Endothelial cell of umbilical vein (primary cell): Measurements from ENCODE around the gene SPEM1. TPM values are rescaled to one million over a fixed set of nuclear protein-coding genes. Genes with fewer than 3 reads are reported as not detected.

Experiments used
- BruUV-seq: library from RNA; stranded (reverse); fragments of 400-500 nt; replicated peaks from 2 replicates; lab custom pipeline; 2021; lab: Mats Ljungman, UMichigan
- CTCF ChIA-PET: fragments of 300-600, 350-600 bp; sonication (Branson Sonifier 250); formaldehyde crosslinking; loops from one replicate; lab custom pipeline; 2021; ENCODE audit warnings: antibody characterized with exemption, inconsistent platforms; lab: Charles Lee
- POLR2A ChIA-PET: fragments of 300-600, 350-600 bp; sonication (Branson Sonifier 250); formaldehyde crosslinking; loops from one replicate; lab custom pipeline; 2021; ENCODE audit warnings: antibody characterized with exemption, inconsistent platforms; lab: Charles Lee
- DNase-seq: peaks from one replicate; pipeline ENCODE4 v3.0.0-alpha.2; 2011; ENCODE audit warnings: low read depth, low spot score
- FAIRE-seq: peaks from 2 replicates; lab custom pipeline; 2011; peaks lifted over from hg19 to GRCh38; lab: Jason Lieb, UNC
- H2AFZ ChIP-seq: 2 replicates; pipeline ENCODE4 v1.6.0; 2012; ENCODE audit warnings: low read depth, low read length, control low read depth, inconsistent platforms
- H3K27ac ChIP-seq: 2 replicates; pipeline ENCODE4 v1.5.1; 2011; ENCODE audit warnings: low read depth, mild to moderate bottlenecking, control low read depth, low read length, moderate library complexity; ENCODE audit not compliant: insufficient read depth
- H3K27me3 ChIP-seq, 2 experiments: 2 replicates each; pipeline versions ENCODE4 v1.6.0 to v1.6.1; 2011; ENCODE audit warnings: low read length in 2 of 2, mixed read lengths in 1 of 2; ENCODE audit not compliant: control insufficient read depth in 2 of 2, insufficient read depth in 2 of 2
- H3K36me3 ChIP-seq, 2 experiments: 2 replicates in 1 of 2; 3 replicates in 1 of 2; pipeline ENCODE4 v1.5.1; 2011; ENCODE audit warnings: low read length in 2 of 2, mild to moderate bottlenecking in 1 of 2, moderate library complexity in 1 of 2; ENCODE audit not compliant: control insufficient read depth in 2 of 2, insufficient read depth in 2 of 2; ENCODE audit errors: extremely low read depth in 1 of 2
- H3K4me1 ChIP-seq: 3 replicates; pipeline ENCODE4 v1.5.1; 2011; ENCODE audit warnings: mild to moderate bottlenecking, low read length; ENCODE audit not compliant: control insufficient read depth, insufficient read depth; ENCODE audit errors: extremely low read depth
- H3K4me2 ChIP-seq: 2 replicates; pipeline ENCODE4 v1.6.1; 2011; ENCODE audit warnings: low read length, control low read depth, mixed read lengths; ENCODE audit not compliant: insufficient read depth
- H3K4me3 ChIP-seq, 3 experiments: fragments of 200-600 bp in 1 of 3; sonication (generic), shearing (Covaris generic) in 1 of 3; replicated peaks in 1 of 3; 2 replicates each; pipeline ENCODE4 v1.5.1; 2011 to 2016; ENCODE audit warnings: control low read depth in 3 of 3, low read length in 3 of 3, mild to moderate bottlenecking in 2 of 3, inconsistent platforms in 1 of 3, low read depth in 1 of 3, moderate library complexity in 1 of 3; ENCODE audit not compliant: insufficient read depth in 1 of 3
- H3K79me2 ChIP-seq: 2 replicates; pipeline ENCODE4 v1.6.0; 2012; ENCODE audit warnings: low read length, inconsistent platforms; ENCODE audit not compliant: control insufficient read depth, insufficient read depth
- H3K9ac ChIP-seq: replicated peaks from 2 replicates; pipeline ENCODE3; 2011; ENCODE audit warnings: low read length, control low read depth; ENCODE audit not compliant: insufficient read depth; ENCODE audit errors: extremely low read depth
- H3K9me1 ChIP-seq: replicated peaks from 3 replicates; pipeline ENCODE4 v1.6.0; 2011; ENCODE audit warnings: mild to moderate bottlenecking, low read length; ENCODE audit not compliant: control insufficient read depth, insufficient read depth; ENCODE audit errors: extremely low read depth
- H3K9me3 ChIP-seq: replicated peaks from 2 replicates; pipeline ENCODE4 v1.5.1; 2012; ENCODE audit warnings: low read length, inconsistent platforms; ENCODE audit not compliant: control insufficient read depth, insufficient read depth
- H4K20me1 ChIP-seq: replicated peaks from 2 replicates; pipeline ENCODE3; 2011; ENCODE audit warnings: mild to moderate bottlenecking, low read length; ENCODE audit not compliant: control insufficient read depth, insufficient read depth; ENCODE audit errors: extremely low read depth
- GATA2 ChIP-seq: IDR thresholded peaks from 2 replicates; pipeline ENCODE4 v1.7.0; 2011; ENCODE audit warnings: low read depth, mild to moderate bottlenecking, moderate library complexity, mixed read lengths, low read length; ENCODE audit not compliant: insufficient read length, insufficient read depth
- JUN ChIP-seq: IDR thresholded peaks from 2 replicates; pipeline ENCODE4 v1.6.1; 2011; ENCODE audit warnings: borderline replicate concordance, low read depth; ENCODE audit not compliant: insufficient read length, insufficient read depth
- MAX ChIP-seq: IDR thresholded peaks from 2 replicates; pipeline ENCODE4 v1.6.1; 2011; ENCODE audit not compliant: insufficient read depth, insufficient read length
- MYC ChIP-seq: IDR thresholded peaks from one replicate; pipeline ENCODE4 v1.6.1; 2011; ENCODE audit warnings: mild to moderate bottlenecking, low read depth, low read length
- POLR2A ChIP-seq: IDR thresholded peaks from 2 replicates; pipeline ENCODE4 v1.6.1; 2012; ENCODE audit warnings: low read depth, mild to moderate bottlenecking, control low read depth, low read length
- POLR2AphosphoS5 ChIP-seq: IDR thresholded peaks from 2 replicates; pipeline ENCODE4 v1.6.1; 2012; ENCODE audit warnings: low read depth, mild to moderate bottlenecking, control low read depth, low read length, moderate library complexity; ENCODE audit not compliant: insufficient read depth
- dilution Hi-C: fragments of 300-500 bp; cut with MboI; formaldehyde crosslinking; loops from one replicate; pipeline ENCODE4 v1.15.0; 2019; ENCODE audit warnings: low sequenced_read_pairs; ENCODE audit not compliant: extremely low pct_ligation_motif_present
- intact Hi-C: fragments of 100-400 bp; cut with micrococcal nuclease; formaldehyde crosslinking; loops from one replicate; pipeline ENCODE4 v1.10.0; 2022
- polyA plus RNA-seq, 4 experiments: library from polyadenylated mRNA; depleted of rRNA in 3 of 4; stranded (reverse) in 3 of 4; unstranded in 1 of 4; fragments of >200 nt; gene quantifications; 2 replicates each; pipeline versions ENCODE4 v1.2.1 to v1.2.3, GENCODE V29; 2011 to 2012; ENCODE audit warnings: missing spikeins in 1 of 4
- total RNA-seq: library from RNA; stranded (reverse); gene quantifications from 2 replicates; pipeline ENCODE4 v1.2.3, GENCODE V29; 2021

Gene SPEM1
- total and polyA plus RNA-seq, 2 donors (not counting 3 experiments of a cell fraction or from before 2014, with no cell fraction given), result not detected

- dilution Hi-C loops (no loop called here), intact Hi-C loops (no loop called here)
- H3K9ac ChIP-seq, result no peak overlapping the region
- no peak overlapping the region for H2AFZ ChIP-seq
- peaks cover 25 to 33% of the 10 kb centered on the region in 2 experiments for H3K27me3 ChIP-seq
- no peaks in the 10 kb centered on the region for H3K9me1 ChIP-seq
- no peak for TF ChIP-seq JUN
- TF ChIP-seq POLR2AphosphoS5, result no peak
- TF ChIP-seq MYC, result no peak
- TF ChIP-seq MAX, result no peak
- TF ChIP-seq GATA2, result no peak
- no peak for TF ChIP-seq POLR2A
- no peaks in the 10 kb centered on the region for H3K36me3 ChIP-seq
- CTCF ChIA-PET, result interaction anchor here (1.3 kb wide), 1 partner anchor 21 kb away, joined by 3 read pairs; the partner anchor contains the start of gene TMEM256
- DNase-seq (no peak), FAIRE-seq (no peak)
- BruUV-seq, result no TSS peak
- H4K20me1 ChIP-seq, result no peaks in the 10 kb centered on the region
- H3K27ac ChIP-seq, result no peak overlapping the region
- H3K4me1 ChIP-seq, result peaks cover 5% of the 10 kb centered on the region
- no peaks in the 10 kb centered on the region for H3K9me3 ChIP-seq
- no peak overlapping the region for H3K4me2 ChIP-seq
- POLR2A ChIA-PET, result no interaction called here
- no peak overlapping the region for H3K4me3 ChIP-seq
- no peaks in the 10 kb centered on the region for H3K79me2 ChIP-seq
Observed at GRCh38 chr17:7383371-7383741, 36.8 kb upstream of the SPEM1 start.

GRCh38 chr17:7383742-7384488, 36.2 kb upstream of the SPEM1 start:
- Histone ChIP-seq H3K9ac (no peak overlapping the region), H3K79me2 (no peaks in the 10 kb centered on the region), H3K4me2 (peak overlapping the region; percentile 39), H3K27me3 (peaks cover 25 to 33% of the 10 kb centered on the region in 2 experiments), H3K4me1 (peaks cover 5% of the 10 kb centered on the region), H3K9me1 (no peaks in the 10 kb centered on the region), H3K27ac (no peak overlapping the region), H3K9me3 (no peaks in the 10 kb centered on the region), H3K4me3 (peak overlapping the region; percentile 17 to 35 (median 34)), H4K20me1 (no peaks in the 10 kb centered on the region), H2AFZ (peak overlapping the region; percentile 60), H3K36me3 (peaks cover 0 to 3% of the 10 kb centered on the region in 2 experiments)
- CTCF ChIA-PET, result interaction anchor here (1.0 to 1.7 kb wide), 4 partner anchors 14 to 53 kb away, joined by 3 to 7 read pairs (median 4); partner anchors contain the start of gene TMEM256
- POLR2A ChIA-PET, result no interaction called here
- intact Hi-C loops (no loop called here), dilution Hi-C loops (no loop called here)
- no peak for TF ChIP-seq MYC
- peak; percentile 6 for TF ChIP-seq POLR2A
- DNase-seq (peak; percentile 39), FAIRE-seq (peak; percentile 48)
- no TSS peak for BruUV-seq
